GM04503 (cell line): ENCODE measurements around the gene ZNF655.
"Not testable (repeated sequence)": the region's sequence is repeated elsewhere in the genome, so short reads cannot be mapped to it uniquely, and the experiment has no call there.

Experiments used
- DNase-seq: peaks from one replicate; pipeline ENCODE4 v3.0.0-alpha.2; 2012; ENCODE audit warnings: low read depth

Gene ZNF655, protein sequence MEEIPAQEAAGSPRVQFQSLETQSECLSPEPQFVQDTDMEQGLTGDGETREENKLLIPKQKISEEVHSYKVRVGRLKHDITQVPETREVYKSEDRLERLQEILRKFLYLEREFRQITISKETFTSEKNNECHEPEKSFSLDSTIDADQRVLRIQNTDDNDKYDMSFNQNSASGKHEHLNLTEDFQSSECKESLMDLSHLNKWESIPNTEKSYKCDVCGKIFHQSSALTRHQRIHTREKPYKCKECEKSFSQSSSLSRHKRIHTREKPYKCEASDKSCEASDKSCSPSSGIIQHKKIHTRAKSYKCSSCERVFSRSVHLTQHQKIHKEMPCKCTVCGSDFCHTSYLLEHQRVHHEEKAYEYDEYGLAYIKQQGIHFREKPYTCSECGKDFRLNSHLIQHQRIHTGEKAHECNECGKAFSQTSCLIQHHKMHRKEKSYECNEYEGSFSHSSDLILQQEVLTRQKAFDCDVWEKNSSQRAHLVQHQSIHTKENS

DNA sequence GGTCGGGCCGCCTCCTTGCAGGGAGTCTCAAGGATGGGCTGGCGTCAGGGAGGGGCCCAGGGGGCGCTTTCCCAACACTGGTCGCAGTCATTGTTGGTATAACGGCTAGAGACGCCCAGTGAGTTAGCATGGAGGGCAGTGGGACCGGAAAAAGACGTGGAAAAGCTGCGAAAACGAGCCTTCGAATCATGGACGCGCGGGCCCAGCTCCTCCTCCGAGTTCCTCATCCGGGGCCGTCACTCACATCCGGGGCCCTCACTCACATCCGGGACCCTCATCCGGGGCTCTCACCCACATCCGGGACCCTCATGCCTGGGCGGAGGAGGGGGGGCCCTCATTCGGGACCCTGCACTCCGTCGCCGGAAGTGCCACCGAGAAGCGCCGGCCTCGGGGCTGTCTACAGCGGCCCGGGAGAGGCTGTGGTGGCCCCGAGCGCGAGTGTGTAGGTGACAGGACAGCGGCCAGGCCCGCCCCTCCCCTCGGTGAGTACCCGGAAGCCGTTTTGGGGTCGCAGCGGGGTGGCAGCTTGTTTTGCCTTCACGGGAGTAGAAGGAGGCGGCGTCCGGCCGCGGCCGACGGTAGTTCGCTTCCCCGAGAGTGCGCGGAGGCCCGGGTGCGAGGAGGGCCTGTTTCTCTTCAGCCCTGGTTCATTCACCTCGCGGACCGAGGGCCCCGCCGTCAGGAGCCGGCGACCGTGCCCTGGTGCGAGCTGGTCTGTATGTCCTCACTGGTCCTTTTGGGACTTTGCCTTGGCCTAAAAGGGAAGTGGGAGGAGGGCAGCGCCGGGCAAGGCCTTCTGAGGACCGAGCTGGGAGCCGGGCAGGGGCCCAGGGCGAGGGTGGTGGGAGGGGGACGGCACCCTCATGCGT lies at the start of gene ZNF655:
Gene ZNF655 (plus strand): TSS at position 337 of the 869 bp plus-strand sequence. CDS start 1,918 bp downstream, outside the sequence.
- DNase-seq: peak; percentile 40

DNA sequence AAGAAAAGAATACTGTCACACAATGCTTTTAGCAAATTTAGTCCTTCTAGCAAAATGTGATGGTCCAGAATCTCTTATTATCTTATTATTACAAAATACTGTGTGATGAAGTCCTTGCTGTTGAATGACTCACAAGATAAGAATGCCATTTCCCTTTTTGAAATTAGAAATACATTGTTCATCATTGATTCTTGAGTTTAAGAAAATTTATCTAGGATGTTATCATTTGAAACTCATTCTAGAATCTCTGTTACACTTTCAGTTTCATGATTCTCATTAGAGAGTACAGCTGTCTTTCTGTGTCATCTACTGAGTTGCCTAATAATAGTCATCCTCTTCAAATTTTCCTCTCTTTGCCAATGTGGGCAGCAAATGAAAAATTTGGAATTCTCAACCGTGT lies 44.4 kb upstream of the ZNF655 start:
- DNase-seq: no peak

DNA sequence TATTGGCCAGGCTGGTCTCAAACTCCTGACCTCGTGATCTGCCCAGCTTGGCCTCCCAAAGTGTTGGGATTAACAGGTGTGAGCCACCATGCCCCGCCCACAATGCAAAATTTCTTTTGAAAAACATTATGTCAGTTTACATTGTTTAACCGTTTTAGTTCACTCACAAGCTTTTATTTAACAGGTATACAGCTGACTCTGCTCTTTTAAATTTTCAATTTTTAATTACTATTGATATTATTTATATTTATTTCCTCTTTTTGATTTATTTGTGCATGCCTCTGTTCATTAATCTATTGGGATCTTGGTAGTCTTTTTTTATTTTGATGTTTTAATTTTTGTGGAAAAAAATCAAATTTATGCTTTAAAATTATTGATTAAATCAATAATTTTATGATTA lies 37.0 kb upstream of the ZNF655 start:
- DNase-seq: no peak

DNA sequence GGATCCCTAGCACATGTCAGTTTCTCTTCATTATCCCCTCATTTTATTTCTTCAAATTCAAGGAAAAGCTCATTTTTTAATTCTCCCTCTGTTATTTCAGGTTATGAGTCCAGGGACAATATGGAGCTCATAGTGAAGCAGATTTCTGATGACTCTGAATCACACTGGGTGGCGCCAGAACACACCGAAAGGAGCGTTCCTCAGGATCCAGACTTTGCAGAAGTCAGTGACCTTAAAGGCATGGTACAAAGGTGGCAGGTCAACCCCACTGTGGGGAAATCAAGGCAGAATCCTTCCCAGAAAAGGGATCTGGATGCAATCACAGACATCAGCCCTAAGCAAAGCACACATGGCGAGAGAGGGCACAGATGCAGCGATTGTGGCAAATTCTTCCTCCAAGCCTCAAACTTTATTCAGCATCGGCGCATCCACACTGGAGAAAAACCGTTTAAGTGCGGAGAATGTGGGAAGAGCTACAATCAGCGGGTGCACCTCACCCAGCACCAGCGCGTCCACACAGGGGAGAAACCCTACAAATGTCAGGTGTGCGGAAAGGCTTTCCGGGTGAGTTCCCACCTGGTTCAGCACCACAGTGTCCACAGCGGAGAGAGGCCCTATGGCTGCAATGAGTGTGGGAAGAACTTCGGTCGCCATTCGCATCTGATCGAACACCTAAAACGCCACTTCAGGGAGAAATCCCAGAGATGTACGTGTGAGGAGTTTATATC lies 32.6 kb upstream of the ZNF655 start:
- DNase-seq: no peak

DNA sequence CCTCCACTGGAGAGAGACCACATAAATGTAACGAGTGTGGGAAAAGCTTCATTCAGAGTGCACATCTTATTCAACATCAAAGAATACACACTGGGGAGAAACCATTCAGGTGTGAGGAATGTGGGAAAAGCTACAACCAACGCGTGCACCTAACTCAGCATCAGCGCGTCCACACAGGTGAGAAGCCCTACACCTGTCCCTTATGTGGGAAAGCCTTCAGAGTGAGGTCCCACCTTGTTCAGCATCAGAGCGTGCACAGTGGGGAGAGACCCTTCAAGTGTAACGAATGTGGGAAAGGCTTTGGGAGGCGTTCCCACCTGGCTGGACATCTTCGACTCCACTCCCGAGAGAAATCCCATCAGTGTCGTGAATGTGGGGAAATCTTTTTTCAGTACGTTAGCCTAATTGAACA lies 27.1 kb upstream of the ZNF655 start:
- DNase-seq: no peak

DNA sequence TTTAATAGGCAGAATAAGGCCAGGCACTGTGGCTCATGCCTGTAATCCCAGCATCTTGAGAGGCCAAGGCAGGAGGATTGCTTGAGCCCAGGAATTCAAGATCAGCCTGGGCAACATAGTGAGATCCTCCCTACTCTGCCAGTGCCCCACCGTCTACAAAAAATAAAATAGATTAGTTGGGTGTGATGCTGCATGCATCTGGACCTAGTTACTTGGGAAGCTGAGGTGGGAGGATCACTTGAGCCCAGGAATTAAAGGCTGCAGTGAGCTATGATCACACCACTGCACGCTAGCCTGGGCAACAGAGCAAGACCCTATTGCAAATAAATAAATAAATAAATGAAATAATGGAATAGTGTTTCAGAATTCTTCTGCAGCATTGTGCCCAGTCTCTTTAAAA lies 22.8 kb upstream of the ZNF655 start:
- no peak for DNase-seq

DNA sequence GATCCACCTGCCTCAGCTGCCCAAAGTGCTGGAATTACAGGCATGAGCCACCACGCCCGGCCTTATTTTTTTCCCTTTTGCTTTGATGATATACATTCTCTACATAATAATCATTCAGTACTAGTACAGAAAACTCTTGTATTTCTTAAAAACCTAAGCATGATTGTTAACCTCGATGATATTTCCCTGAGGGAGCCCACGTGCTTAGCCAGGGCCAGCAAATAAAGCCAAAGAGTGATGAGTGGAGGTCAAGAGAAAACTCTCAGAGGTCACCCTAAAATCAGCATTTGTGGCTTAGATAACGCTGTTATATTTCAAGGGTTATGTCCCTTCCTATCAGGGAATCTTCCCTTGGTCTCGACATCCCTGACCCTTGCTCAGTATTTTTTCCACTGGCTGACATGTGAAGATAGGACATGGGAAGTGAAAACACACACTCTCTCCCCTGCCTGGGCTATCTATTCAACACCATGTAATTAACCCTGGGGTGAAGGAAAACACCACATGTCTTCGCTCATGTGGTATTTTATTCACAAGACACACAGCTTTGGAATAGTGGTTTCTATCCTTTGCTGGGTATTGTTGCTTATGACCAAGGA lies 19.1 kb upstream of the ZNF655 start:
- DNase-seq: no peak

DNA sequence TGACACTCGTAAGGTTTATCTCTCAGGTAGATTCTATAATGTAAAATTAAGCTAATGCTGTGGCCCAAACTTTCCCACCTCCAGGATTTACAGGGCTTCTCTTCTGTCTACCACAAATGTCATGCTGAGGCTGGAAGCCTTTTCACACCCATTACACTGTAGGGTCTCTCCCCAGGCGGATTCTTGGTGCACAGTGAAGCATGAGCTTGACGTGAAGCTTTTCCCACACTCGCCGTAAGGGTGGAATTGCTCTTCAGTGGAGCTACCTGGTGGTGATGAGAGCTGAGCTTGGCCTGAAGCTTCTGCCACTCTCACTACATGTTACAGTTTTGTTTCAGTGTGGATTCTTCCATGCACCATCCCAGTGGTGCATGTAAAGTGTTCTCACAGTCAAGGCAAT lies 17.9 kb upstream of the ZNF655 start:
- no peak for DNase-seq

DNA sequence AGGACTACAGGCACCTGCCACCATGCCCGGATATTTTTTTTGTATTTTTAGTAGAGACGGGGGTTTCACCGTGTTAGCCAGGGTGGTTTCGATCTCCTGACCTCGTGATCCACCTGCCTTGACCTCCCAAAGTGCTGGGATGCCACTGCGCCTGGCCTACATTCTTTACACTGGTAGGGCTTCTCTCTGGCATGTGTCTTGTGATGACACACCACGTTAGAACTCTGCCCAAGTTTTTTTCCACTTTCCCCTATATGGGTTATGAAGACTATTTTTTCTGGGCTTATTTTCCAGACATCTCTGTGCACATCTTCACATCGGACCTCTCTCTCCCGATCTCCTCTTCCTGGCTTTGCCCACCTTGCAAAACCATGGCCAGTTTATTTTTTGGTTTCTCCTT lies 17.2 kb upstream of the ZNF655 start:
- no peak for DNase-seq

DNA sequence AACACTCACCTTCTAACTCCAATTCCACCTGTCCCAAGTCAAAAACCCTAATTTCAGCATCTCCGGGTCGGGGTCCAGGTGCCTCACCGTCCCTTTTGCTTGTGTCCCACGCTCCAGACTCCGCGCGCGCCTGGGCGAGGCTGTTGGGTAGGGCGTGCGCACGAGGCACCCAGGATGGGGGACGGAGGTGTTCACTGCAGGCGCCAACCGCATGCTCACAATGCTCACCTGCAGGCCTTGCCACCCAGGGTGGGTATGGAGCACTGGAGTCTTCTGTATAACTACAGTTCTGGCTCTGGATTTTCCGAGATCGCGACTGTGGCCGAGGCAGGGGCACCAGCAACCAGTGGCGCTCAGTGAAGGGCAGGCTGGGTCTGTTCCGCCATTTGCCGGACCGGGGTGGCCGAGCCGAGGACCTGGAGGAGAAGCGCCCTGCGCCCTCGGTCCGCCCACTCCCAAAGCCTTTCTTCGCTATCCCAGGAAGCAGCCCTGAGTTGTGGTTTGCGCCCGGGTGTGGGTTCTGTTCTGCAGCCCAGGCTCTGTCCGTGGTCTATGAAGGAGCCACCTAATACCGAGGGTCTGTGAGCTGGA lies 15.3 kb upstream of the ZNF655 start:
- no peak for DNase-seq

DNA sequence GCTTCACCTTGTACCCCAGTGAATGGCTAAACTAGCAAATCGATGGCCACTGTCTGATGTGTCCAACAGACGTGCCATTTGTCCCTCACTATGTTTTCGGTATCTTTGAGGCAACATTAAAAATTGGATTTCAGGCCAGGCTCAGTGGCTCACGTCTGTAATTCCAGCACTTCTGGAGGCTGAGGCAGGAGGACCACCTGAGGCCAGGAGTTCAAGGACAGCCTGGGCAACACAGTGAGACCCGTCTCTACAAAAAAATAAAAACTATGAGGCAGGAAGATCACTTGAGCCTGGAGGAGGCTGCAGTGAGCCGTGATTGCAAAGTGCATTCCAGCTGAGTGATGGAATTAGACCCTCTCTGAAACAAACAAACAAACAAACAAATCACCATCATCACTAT lies 14.5 kb upstream of the ZNF655 start:
- DNase-seq: no peak

DNA sequence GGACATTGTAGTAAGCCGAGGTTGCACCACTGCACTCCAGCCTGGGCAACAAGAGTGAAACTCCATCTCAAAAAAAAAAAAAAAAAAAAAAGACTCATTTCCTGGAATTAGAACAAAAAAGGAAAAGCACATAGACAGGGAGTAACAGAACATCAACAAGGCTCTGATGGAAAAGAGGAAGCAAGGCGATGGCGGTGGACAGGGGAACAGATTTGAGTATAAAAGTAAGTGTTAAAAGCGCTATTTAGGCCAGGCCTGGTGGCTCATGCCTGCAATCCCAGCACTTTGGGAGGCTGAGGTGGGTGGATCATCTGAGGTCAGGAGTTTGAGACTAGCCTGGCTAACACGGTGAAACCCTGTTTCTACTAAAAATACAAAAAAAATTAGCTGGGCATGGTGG lies 13.1 kb upstream of the ZNF655 start:
- not testable (repeated sequence) for DNase-seq

DNA sequence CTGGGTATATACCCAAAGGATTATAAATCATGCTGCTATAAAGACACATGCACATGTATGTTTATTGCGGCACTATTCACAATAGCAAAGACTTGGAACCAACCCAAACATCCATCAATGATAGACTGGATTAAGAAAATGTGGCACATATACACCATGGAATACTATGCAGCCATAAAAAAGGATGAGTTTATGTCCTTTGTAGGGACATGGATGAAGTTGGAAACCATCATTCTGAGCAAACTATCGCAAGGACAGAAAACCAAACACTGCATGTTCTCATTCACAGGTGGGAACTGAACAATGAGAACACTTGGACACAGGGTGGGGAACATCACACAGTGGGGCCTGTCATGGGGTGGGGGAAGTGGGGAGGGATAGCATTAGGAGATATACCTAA lies 8.9 kb upstream of the ZNF655 start:
- DNase-seq: not testable (repeated sequence)

DNA sequence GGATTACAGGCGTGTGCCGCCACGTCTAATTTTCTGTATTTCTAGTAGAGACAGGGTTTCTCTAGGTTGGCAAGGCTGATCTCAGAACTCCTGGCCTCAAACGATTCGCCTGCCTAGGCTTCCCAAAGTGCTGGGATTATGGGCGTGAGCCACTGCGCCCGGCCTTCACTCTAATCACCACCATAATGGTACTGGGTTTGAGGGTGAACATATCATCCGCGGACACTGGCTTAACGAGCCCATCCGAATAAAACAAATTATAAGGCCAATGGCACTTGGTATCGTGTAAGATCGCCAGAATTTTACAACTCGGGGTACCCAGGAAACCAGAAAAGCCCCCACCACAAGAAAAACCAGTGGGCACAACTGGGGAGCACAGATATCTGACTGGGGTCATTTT lies 7.1 kb upstream of the ZNF655 start:
- no peak for DNase-seq

DNA sequence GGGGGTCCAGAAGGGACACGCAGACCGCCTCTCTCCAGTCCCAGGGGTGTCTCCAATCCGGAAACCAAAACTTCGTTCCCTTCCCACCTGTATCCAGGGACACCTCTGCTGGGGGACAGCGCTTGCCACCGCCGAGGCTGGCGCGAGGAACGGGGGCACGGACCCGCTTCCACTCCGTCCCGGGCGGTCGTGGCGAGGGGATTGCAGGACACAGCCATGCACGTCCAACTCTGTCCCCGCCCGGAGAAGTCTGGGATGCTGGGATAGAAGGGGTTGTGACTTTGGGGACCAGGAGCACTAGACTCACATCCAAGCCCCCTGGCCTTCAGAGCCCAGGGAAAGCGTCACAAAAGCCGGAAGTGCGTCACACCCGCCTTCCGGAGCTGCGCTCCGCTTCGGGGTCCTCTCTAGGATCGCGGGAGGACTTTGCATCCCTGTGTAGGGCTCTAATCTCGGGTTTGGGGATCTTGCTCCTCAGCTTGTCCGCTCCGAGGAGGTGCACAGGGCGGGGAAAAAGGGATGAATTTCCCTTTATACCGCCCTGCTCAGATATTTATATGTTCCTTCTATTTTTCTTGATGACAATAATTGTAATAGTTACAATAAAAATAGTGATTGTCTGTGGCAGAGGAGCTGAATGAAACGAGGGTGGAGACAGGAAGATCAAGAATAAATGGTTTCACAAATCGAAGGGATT lies 6.5 kb upstream of the ZNF655 start, which contains the start of gene FAM200A:
Gene FAM200A (minus strand): TSS at position 348 of the 697 bp plus-strand sequence. CDS start 3,707 bp downstream, outside the sequence.
- peak; percentile 71 for DNase-seq

DNA sequence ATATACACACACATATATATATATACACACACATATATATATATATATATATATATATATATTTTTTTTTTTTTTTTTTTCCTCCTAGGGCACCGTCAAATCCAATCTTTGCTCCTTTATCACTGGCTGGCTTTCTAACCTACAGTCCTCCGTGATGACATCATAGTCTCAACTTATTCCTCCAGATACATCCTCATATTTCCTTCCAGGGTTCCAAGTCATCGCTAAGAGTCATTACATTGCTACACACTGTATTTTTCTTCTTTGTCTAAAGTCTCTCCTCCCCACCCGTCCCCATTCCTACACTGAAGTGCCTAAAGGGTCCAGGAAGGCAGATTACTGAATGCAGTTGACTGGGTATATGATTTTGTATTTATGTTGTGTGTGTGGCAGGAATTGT lies 5.4 kb upstream of the ZNF655 start:
- DNase-seq: no peak

DNA sequence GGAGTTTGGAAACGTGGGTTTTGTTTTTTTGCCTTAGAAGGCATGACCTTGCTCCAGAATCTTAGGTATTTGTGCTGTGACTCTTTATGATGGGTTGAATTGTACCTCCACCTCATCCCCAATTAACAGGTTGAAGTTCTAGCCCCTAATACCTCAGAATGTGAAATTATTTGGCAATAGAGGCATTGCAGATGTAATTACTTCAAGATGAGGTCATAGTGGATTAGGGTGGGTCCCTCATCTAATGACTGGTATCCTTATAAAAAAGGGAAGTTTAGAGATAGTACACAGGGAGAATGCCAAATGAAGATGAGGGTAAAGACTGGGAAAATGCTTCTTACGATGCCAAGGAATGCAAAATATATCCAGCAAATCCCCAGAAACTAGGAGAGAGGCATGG lies 3.5 kb upstream of the ZNF655 start:
- DNase-seq: no peak

DNA sequence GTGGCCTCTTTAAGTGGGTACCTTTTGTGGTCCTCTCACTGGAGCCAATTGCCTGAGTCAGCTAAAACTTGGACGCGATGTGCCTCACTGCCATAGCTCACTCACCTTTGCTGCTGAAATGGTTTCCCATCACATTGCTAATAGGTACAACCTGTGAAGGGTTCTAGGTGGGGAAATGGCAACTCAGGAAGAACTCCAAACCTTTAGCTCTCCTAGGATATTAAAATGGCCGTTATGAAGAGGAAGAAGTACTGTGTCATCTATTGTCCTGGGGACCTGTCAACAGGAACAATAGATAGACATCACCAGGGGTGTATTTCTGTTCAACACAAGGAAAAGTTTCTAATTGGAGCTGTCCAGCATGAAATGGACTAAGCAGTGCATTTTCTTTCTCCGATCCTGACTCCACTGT lies 1.2 kb upstream of the ZNF655 start:
- no peak for DNase-seq

DNA sequence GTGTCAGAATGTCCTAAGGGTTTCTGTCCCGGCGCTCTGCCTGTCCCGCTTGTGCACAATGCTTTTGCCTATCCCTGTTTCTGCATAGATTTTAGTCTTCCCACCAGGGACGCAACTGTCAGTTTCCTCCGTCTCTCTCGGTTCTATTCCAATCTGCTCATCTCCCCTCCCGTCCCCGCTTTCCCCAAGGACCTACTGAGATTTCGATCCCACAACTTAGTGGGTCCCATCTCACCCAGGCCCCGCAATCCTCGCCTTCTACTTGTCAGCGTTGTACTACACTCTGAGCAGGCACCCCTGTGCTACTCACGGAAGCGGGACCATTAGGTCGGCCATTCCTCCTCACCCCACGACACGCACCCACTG lies 519 bp upstream of the ZNF655 start:
- no peak for DNase-seq

DNA sequence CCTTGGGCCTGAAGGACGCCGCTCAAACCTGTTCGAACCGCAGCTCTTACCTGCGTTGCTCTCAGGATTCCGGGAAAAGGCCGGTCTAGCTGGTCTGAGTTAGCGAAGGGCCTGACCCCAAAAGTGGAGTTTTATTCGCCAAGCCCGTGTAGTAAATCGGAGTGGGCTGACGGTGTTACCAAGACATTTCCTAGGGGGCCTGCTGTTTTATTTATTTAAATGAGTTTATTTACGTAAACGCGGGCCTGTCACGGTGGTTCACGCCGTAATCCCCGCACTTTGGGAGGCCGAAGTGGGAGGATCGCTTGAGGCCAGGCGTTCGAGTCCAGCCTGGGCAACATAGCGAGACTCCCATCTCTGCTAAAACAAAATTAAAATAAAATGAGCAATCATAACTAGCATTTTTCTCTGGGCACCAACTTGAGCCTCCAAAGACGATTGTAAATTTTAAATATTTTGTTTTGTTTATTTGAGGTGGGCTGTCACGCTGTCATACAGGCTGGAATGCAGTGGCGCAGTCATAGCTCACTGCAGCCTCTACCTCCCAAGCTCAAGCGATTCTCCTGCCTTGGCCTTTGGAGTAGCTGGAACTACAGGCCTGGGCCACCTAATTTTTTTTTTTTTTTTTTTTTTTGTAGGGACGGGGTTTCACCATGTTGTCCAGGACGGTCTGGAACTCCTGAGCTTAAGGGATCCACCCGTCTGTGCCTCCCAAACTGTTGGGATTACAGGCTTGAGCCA lies 903 bp downstream of the ZNF655 start:
- no peak for DNase-seq
